RCC 7860 (cell line): ENCODE results near the gene ZFHX2.
"Not testable (repeated sequence)": the region's sequence is repeated elsewhere in the genome, so short reads cannot be mapped to it uniquely, and the experiment has no call there.

Source experiments
- DNase-seq: peaks from one replicate; pipeline ENCODE4 v3.0.0-alpha.2; 2015; ENCODE audit warnings: low spot score
- FAIRE-seq: peaks from 2 replicates; lab custom pipeline; 2012; peaks lifted over from hg19 to GRCh38; lab: Jason Lieb, UNC

ZFHX2 gene

GRCh38 chr14:23544511-23545447, 6.8 kb downstream of the ZFHX2 start:
- no peak for FAIRE-seq
- no peak for DNase-seq

- FAIRE-seq, result no peak
- no peak for DNase-seq
Observed at GRCh38 chr14:23543403-23543802, 8.2 kb downstream of the ZFHX2 start.

DNA sequence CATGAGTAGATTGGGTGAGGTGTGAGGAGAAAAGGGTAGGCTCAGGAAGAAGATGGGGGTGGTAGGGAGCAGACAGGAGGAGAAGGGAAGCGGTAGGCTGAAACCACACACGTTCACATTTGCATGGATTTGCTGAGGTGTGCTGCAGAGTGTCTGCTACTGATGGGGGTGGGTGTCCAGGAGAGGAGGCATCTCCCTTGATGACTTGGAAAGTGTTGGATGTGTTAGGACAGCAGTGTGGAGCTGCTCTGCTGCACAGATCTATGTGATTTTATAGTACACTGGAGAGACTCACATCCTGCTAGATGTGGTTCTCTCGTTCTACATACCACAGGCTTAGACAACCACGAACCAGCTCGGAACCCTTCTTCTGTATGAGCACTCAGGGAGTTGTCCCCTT, 9.3 kb downstream of the ZFHX2 start:
- DNase-seq (no peak), FAIRE-seq (no peak)

DNA sequence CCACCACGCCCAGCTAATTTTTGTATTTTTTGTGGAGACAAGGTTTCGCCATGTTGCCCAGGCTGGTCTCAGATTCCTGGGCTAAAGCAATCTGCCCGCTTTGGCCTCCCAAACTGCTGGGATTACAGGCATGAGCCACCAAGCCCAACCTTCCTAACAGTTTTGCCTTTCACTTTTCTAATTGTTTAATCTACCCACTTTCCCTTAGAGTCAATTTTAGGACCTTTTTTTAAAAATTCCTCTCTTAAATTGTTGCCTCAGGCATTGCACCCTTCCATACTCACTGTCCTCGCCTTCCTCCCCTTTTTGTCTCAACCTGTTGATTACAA, 11.5 kb downstream of the ZFHX2 start:
- no peak for FAIRE-seq

GRCh38 chr14:23539248-23540140, 12.1 kb downstream of the ZFHX2 start:
- FAIRE-seq, result no peak
- DNase-seq, result no peak

More for the DNA sequence above, 11.5 kb downstream of the ZFHX2 start:
- no peak for DNase-seq

GRCh38 chr14:23538785-23539184, 12.8 kb downstream of the ZFHX2 start:
- no peak for FAIRE-seq
- no peak for DNase-seq

GRCh38 chr14:23538050-23538718, 13.4 kb downstream of the ZFHX2 start:
- no peak for DNase-seq
- no peak for FAIRE-seq

- no peak for DNase-seq
- no peak for FAIRE-seq
Observed at GRCh38 chr14:23537351-23538049, 14.1 kb downstream of the ZFHX2 start.

DNA sequence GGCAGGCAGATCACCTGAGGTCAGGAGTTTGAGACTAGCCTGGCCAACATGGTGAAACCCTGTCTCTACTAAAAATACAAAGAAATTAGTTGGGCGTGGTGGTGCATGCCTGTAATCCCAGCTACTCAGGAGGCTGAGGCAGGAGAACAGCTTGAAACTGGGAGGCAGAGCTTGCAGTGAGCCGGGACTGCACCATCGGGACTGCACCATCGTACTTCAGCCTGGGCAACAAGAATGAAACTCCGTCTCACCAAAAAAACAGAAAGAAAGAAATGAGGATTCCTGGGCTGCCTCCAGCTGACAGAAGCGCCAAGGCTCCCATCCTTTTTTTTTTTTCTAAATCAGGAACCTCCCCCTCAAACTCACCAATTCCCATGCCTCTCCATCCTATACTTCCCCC, 14.7 kb downstream of the ZFHX2 start:
- DNase-seq, FAIRE-seq: not testable (repeated sequence)

DNA sequence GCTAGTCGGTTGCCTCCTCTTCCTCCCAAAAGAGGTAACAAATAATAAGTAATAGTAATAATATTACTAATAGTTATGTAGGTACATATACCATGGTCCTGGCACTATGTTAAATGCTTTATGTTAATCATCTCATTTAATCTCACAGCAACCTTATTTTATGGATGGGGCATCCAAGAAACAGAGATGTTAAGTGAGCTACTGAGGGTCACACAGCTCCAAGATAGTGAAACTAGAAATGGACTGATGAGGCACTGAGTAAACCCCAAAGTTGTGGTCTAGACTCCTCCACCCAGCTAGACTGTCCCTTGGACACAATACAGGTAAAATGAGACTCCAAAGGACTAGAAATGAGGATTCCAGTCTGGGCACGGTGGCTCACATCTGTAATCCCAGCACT, 15.1 kb downstream of the ZFHX2 start:
- DNase-seq (no peak), FAIRE-seq (no peak)

GRCh38 chr14:23535943-23536342, 15.6 kb downstream of the ZFHX2 start:
- FAIRE-seq (no peak), DNase-seq (no peak)

DNA sequence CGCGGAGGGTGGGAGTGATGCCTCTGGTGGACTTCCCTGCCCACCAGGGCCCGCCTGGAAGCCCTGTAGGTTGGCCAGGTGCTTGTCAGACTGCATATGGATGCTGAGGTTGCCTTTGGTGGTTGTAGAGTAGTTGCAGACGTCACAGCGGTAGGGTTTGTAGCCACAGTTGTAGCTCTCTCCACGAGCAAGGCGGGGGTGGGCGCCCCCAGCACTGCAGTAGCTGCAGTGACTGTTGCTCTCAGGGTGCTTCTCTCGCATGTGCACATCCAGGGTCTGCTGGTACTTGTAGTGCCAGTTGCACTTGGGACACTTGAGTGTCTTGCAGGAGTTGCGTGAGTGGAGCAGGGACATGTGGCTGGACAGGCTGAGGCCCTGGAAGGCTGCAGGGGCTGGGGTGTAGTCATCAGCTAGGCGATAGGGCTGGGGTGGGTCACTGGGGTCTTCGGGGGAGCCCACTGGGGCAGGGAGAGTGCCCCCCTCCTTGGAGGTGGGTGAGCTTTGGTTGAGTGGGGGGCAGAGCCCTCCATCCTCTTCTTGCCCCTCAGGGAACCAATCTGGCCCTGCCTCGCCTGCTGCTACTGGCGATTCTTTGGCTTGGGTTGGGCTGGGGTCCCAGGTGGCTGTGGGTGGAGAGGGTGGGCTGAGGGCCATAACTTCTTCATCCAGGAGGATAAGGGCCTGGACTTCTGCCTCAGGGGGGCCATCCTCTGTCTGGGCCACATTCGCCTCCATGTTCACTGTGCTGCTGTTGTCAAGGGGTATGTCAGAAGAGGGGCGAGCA, 17.7 kb downstream of the ZFHX2 start:
- FAIRE-seq (no peak), DNase-seq (no peak)

GRCh38 chr14:23532658-23533057, 18.9 kb downstream of the ZFHX2 start:
- DNase-seq (no peak), FAIRE-seq (no peak)

DNA sequence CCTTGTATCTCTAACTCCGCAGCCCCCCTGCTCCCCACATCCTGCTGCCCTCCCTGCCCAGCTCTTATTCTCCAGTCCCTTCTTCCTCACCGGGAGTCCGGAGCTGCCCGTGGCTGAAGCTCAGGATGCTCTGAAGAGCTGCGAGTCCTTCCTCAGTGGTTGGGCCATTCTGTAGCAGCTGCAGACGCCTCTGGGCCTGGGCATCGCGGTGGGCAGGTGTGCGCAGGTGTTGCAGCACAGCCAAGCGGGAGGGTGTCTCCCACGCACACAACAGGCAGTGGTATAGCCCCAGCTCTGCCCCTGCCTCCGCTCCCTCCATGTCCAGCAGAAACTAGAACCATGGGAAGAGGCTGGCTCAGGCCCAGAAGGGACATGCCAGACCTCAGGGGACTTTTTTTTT, 20.2 kb downstream of the ZFHX2 start:
- DNase-seq, result no peak
- no peak for FAIRE-seq

GRCh38 chr14:23530375-23531055, 21.1 kb downstream of the ZFHX2 start:
- no peak for DNase-seq
- FAIRE-seq, result no peak

- FAIRE-seq (no peak), DNase-seq (no peak)
Observed at GRCh38 chr14:23529016-23529415, 22.5 kb downstream of the ZFHX2 start.

- FAIRE-seq (no peak), DNase-seq (no peak)
Observed at GRCh38 chr14:23528555-23528954, 23.0 kb downstream of the ZFHX2 start.

GRCh38 chr14:23525611-23526010, 26.0 kb downstream of the ZFHX2 start:
- DNase-seq (no peak), FAIRE-seq (no peak)

DNA sequence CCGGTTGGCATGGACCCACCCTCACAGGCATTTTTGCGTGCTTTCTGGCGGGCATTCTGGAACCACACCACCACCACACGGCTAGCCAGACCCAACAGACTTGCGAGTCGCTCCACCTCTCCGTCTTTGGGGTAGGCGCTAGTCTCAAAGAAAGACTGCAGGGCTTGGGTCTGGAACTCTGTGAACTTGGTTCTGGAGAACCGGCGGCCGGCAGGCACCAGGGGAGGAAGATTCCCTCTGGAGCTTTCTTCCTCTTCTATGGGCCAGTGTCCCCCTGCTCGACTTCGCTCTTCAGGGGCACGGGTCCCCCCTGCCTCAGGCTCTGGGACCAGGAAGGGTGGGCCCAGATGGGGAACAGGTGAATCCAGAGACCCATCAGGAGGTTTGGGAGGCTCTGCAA, 26.6 kb downstream of the ZFHX2 start:
- no peak for FAIRE-seq

More for the DNA sequence above, 26.6 kb downstream of the ZFHX2 start:
- DNase-seq, result no peak
